Fibroblast of pulmonary artery (primary cell): Measurements from ENCODE around the gene TENM4.

Source experiments
- DNase-seq: peaks from one replicate; pipeline ENCODE4 v3.0.0-alpha.2; 2010; ENCODE audit warnings: low read depth
- H3K4me3 ChIP-seq: replicated peaks from 2 replicates; pipeline ENCODE4 v1.5.1; 2011; ENCODE audit warnings: low read depth, mild to moderate bottlenecking, control low read depth, low read length, moderate library complexity
- CTCF ChIP-seq: IDR thresholded peaks from 2 replicates; pipeline ENCODE4 v1.5.1; 2011; ENCODE audit warnings: mild to moderate bottlenecking, control low read depth, low read length, inconsistent platforms; ENCODE audit errors: missing control alignments

TENM4 gene

GRCh38 chr11:79007771-79008402 lies 432.9 kb downstream of the TENM4 start:
- DNase-seq, result no peak
- TF ChIP-seq CTCF, result no peak
- H3K4me3 ChIP-seq, result no peak overlapping the region

- DNase-seq, result no peak
- H3K4me3 ChIP-seq, result no peak overlapping the region
- TF ChIP-seq CTCF, result no peak
These were observed 434.0 kb downstream of the TENM4 start for GRCh38 chr11:79006854-79007253.

GRCh38 chr11:78996007-78996406 lies 444.8 kb downstream of the TENM4 start:
- no peak for TF ChIP-seq CTCF
- DNase-seq, result no peak
- no peak overlapping the region for H3K4me3 ChIP-seq

- TF ChIP-seq CTCF, result no peak
- no peak overlapping the region for H3K4me3 ChIP-seq
These were observed 445.7 kb downstream of the TENM4 start for GRCh38 chr11:78995171-78995570.

GRCh38 chr11:78993802-78994430 lies 446.9 kb downstream of the TENM4 start:
- no peak overlapping the region for H3K4me3 ChIP-seq
- TF ChIP-seq CTCF, result no peak
- no peak for DNase-seq

More at GRCh38 chr11:78995171-78995570, 445.7 kb downstream of the TENM4 start:
- DNase-seq, result no peak

- DNase-seq, result no peak
- TF ChIP-seq CTCF, result no peak
- no peak overlapping the region for H3K4me3 ChIP-seq
These were observed 449.1 kb downstream of the TENM4 start for GRCh38 chr11:78991681-78992080.

- no peak for TF ChIP-seq CTCF
- H3K4me3 ChIP-seq, result no peak overlapping the region
- DNase-seq, result no peak
These were observed 450.6 kb downstream of the TENM4 start for GRCh38 chr11:78990261-78990660.
